GM20431 (cell line): ENCODE results near the gene TJAP1.

Source experiments
- in situ Hi-C: fragments of 300-500 bp; cut with MseI, MboI; formaldehyde crosslinking; loops from one replicate; pipeline ENCODE4 v1.15.0; 2020; ENCODE audit warnings: low sequenced_read_pairs; ENCODE audit not compliant: unreplicated experiment

Gene TJAP1

DNA sequence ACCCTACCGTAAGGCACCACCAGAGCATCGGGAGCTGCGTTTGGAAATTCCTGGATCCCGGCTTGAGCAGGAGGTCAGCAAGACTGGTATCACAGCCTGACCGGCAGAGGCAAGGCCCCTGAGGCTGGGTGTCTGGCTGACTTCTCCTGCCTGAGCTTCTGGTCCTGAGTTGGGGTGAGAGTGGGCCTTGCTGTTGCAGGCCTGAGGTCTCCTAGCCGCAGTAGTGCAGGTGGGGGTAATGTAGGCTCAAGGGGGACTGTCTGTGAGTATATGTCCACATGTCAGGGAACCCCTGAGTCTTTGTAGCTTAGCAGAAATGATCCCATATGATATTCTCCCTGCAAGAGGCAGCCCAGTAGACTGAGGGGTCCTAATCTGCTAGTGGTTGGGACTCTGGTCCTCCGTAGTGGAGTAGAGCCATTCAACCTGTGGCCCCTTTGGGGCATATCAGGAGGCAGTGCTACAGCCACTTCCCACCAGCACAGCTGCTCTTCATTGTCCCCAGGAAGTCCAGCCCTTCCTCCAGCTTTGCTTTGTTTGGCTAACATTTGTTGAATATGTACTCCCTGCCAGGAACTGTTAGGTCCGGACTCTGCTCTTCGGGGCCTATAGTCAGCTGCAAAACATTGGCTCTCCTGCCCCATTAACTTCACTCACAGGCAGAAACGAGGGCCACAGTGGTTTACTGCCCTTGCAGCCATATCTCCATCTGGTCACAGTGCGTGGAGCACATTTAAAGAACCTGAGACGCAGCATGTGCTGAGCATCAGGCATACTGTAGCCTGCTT is 21.9 kb downstream of the TJAP1 start:
- in situ Hi-C loops, result no loop called here

DNA sequence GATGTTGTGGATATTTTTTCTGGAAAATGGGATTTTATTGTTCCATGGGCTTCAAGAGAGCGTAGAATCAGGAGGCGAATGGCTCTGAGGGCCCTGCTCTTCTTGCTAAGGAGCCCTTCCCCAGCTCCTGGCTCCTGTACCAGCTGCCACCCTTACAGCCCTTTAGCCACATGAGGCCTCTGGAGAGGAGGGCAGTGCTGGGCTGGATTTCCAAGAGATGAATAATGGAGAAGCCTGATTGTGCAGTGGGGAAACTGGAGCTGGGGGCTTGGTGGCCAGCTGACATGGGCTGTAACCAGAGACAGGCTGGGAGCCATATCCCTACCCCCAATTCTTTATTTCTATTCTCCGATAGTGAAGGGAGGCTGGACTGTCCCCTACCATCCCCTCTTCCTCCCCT is 23.6 kb downstream of the TJAP1 start:
- in situ Hi-C loops, result no loop called here

DNA sequence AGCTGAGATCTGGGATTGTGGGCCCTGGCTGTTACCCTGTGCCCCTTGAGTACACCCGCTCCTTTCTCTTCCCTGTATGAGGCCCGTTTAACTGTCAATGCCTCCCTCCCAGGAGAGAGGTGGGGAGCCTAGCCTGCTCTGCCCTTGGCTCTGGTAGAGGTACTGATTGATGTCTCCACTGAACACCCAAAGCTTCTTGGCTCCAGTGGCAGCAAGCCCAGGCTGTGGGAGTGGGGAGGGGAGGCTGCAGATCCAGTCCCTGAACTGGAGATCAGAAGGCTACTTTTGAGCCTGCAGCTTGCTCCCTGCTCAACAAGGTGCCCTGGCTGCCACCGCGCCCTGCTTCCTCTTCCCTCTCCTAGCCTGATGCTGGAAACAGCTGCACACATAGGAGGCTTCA is 25.3 kb downstream of the TJAP1 start:
- in situ Hi-C loops, result no loop called here

DNA sequence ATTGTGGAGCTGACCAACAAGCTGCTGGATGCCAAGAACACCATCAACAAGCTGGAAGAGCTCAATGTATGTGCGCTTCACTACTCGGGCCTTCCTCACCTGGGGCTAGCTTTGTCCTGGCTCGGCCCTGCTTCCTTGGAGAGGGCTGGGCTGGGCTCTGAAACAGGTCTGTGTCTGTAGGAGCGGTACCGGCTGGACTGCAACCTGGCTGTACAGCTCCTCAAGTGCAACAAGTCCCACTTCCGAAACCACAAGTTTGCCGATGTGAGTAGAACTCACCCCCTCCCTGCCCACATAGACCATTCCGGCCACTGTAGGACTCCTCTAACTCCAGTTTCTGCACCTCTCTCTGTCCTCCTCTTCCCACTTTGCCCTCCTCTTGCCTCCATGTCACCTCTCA is 26.1 kb downstream of the TJAP1 start:
- in situ Hi-C loops, result no loop called here

DNA sequence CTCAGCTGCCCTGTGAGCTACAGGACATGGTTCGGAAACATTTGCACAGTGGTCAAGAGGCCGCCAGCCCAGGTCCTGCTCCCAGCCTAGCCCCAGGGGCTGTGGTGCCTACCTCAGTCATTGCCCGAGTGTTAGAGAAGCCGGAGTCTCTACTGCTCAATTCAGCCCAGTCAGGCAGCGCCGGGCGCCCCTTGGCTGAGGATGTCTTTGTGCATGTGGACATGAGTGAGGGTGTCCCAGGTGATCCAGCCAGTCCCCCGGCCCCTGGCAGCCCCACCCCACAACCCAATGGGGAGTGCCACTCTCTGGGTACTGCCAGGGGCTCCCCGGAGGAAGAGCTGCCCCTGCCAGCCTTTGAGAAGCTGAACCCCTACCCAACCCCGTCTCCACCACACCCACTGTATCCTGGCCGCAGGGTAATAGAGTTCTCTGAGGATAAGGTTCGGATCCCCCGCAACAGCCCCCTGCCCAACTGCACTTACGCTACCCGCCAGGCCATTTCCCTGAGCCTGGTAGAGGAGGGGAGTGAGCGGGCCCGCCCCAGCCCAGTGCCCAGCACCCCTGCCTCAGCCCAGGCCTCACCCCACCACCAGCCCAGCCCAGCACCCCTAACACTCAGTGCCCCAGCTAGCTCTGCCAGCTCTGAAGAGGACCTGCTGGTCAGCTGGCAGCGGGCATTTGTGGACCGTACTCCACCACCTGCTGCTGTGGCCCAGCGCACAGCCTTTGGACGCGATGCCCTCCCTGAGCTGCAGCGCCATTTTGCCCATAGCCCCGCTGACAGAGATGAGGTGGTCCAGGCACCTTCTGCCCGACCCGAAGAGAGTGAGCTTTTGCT is 27.6 kb downstream of the TJAP1 start:
- in situ Hi-C loops, result no loop called here

DNA sequence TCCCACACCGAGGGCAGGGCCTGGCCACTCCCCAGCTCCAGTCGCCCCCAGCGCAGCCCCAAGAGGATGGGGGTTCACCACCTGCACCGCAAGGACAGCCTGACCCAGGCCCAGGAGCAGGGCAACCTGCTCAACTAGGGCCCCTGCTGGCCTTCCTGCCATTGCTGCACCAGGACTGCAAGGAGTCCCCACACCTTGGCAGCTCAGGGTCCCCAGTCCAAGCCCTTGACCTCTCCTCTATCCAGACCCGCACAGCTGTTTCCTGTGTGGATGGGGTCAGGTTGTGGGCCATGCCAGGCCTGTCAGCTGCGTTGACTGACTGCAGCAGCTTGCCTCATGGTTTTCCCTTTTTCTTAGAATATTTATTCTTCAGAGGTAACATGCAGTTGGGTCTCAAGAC is 28.3 kb downstream of the TJAP1 start:
- in situ Hi-C loops, result no loop called here

DNA sequence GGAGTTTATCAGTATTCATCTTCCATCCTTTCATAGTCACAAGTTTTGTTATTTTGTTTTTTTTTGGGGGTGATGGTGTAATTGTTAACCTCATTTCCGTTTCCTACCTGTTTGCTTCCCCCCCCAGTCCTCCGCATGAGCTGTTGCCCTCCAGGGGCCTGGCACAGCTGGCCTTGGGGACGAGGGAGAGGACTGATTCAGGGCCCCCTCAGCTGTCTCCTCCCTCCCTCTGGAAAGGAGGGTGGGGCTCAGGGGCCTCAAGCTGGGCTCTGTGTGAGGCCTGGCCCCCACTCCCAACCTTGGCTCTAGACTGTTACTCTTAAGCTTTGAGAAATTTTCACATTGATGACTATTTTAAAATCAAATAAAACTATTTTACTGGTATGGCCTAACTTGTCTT is 28.8 kb downstream of the TJAP1 start:
- in situ Hi-C loops, result no loop called here

DNA sequence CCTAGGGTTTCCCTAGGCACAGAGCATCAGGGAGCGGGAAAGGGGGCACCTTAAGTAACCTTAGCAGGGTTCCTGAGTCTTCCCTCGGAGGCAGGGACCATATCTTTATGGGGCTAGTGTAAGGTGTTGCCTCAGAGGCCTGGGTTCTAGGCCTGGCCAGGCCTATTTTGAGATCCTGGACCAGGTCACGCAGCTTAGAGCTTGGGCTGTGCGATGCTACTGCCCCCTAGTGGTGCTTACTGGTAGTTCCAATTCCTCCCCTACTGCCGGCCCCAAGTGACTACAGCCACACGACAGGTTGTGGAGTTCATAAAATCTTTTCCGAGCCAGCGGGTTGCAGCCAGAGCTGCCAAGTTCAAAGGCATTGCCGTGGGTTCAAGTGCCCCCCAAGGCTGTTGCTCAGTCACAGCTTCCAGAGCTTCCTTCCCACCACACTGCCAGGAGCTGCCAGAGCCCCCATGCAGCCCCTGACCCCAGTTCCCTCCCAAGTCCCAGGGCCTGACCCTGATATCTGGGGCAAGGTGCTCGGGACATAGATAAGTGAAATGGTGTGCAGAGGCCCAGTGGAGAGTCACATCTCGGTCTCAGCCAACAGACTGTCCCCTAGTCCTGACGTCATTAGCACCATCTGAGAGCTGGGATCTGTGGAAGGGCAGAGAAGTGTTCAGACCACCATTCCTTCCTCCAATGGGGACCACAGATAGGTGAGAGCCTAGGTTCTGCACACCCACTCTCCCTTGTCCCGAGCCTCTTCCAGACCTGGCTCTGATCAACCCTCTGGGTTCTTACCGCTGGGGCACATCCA is 29.5 kb downstream of the TJAP1 start:
- in situ Hi-C loops, result no loop called here

DNA sequence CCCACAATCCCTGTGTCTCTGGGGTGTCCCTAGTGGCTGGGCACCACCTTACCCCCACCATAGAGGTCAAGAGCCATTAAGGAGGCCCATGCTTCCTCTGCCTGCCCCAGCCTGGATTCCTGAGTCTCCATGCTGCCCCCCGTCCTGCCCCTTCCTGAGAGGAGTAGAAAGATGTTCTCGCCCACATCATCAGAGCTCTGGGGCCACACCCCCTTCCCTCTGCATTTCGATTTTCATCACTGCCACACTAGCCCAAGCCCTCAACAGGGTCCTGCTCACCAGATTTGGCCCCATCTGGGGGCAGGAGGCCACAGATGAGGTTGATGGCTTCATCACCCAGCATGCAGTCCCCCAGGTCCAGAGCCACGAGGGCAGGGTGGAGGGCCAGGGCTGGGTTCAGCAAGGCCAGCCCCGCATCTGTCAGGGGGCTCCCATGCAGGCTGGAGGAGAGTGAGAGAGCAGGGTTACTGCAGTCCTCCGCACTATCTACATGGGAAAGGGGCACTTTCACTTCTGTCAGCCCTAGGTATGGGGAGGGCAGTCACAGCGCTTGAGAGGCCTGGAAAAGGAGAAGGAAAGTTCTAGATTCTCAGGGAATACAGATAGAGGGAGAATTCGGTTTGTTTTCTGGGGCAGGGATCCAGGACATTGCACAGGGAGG is 31.2 kb downstream of the TJAP1 start:
- in situ Hi-C loops, result no loop called here

DNA sequence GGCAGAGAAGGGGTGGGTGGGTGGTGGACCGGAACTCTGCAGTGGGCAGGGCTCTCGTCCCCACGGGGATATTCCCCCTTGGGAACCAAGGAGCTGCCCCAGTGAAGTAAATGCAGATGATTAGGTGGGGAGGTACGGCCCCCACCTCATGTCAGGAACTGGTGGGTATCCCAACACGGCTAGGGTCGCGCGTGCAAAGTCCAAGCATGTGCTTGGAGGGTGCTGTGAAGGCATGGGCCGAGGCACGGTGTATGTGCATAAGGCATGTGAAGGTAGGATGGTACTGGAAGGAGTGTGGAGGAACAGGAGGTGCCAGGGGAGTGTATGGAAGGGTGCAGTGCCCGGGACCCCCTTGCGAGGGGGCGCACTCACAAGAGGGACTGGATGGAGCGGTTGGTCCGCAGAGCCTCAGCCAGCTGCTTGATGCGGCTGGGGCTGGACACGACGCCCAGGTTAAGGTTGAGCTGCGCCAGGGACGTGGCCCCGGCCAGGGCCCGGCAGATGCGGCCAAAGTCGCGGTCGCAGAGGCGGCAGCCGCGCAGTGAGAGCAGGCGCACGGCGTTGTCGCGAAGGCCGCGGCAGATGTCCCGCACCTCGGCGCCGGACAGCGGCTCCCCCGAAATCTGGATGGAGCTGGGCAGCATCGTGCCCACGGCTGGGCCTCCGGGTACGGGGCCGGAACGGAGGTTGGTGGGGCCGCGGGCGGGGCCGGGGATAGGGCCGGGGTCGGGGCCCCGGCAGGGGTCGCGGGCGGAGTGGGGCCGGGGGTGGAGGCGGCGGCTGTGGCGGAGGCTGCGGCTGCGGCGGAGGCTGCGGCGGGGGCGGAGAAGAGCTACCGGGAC is 32.0 kb downstream of the TJAP1 start:
- in situ Hi-C loops, result no loop called here

DNA sequence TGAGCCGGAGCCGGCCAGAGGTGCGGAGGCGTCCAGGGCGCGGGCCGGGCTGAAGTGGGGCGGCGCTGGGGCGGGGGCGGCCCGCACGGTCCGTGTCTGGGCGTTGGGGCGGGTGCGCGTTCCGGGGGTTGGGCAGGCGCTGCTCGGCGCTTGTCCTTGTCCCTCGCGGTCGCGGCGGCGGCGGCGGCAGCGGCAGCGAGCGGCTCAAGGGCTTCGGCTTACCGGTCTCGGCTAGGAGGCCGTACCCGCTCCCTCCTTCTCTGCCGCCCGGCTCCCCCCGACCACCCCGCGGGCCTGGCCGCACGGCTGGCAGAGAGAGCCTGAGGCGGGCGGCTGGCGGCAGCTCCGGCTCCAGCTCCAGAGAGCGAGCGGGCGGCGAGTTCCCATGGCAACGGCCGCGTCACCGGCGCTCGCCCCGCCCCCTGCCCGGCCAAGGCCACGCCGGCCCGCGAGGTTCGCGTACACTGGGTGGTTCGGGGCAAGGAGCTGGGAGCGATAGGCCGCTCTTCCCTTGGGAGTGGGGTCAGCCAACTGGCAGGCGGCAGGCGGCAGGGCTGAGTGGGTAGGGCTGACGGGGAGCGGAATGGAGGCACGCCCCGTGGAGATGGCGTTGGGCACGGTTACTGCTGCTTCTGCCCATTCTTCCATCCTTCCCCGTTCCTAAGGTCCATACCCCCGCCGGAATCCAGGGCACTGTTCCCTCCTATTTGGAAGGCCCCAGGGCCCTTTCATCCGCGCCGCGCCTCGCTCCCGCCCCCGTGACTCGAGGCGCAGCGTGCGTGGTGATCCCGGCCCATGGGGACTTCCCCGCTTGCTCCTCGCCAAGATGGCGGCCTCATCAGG is 32.8 kb downstream of the TJAP1 start, which contains the start of gene LRRC73:
Gene LRRC73 (minus strand): TSS at position 363 of the 843 bp plus-strand sequence. CDS start 561 bp downstream, outside the sequence.
- in situ Hi-C loops, result no loop called here

DNA sequence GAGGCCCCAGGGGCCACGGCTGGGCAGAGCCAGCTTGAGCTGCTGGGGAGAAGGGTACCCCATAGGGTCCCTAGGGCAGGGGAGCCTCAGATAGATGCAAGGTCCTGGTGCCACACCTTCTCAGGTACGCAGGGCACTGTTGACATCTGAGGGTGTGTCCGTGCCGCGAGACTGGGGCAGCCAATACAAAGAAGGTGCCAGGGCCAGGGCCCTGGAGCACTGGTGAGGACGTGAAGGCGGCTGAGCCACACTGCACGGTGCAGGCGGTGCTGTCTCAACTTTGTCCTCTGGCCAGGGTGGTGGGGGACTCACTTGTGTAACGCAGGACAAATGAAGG is 33.4 kb downstream of the TJAP1 start:
- in situ Hi-C loops, result no loop called here

DNA sequence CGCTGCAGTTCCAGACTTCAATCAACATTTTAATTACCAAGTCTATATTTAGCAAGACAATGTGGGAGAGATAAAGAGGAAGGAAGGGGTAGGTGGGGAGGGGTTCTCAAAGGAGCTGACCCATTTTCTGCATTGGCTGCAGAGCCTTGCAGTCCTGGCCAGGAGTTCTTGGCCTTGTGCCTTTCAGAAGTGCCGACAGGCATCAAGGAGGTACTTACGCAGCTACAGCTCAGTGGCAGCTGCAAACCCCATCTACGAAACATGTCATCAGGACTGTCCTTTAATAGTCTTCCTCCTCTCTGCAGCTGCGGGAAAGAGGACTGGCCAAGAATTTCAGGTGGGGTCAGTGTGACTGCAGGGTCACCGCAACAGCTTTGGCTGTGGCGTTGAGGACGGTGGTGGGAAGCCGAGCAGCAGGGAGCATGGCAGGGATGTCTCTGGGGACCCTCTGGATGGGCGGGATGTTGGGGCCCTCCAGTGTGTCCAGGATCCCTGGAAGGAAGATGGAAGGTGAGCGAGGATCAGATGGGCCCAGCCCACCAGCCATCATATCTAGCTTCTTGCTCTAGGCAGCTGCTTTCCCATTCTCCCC is 34.5 kb downstream of the TJAP1 start:
- in situ Hi-C loops, result no loop called here

DNA sequence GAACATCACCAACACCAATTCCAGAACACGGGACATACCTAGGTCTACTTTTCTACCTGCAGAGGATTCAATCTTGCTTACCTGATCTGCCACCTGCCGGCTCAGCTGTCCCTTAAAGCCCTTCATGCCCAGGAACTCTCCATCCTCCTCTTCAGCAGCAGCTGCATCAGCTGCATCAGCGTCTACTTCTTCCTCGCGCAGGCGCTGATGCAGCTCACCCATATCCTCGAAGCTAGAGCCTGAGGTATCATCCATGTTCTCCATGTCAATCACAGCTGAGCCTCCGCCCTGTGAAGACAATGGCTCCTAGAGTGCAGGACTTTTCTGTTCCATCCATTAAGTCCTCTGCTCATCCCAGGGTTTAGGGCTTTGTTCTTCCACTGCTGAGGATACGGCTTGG is 38.4 kb downstream of the TJAP1 start:
- in situ Hi-C loops, result no loop called here

DNA sequence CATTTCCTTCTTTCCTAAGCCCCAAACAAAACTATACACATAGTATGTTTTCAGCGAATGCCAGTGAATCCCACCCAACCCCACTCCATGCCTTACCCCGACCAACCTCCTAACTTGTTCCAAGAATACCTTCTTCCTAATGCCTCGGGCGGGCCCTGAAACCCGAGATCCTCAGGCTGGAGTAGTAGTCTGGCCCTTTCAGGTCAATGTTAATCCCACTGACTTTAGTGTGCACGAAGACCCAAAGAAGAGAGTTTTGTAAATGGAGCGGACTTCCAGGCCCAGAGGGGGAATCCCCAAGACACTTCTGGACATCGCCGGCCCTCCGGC is 39.0 kb downstream of the TJAP1 start:
- in situ Hi-C loops, result no loop called here

DNA sequence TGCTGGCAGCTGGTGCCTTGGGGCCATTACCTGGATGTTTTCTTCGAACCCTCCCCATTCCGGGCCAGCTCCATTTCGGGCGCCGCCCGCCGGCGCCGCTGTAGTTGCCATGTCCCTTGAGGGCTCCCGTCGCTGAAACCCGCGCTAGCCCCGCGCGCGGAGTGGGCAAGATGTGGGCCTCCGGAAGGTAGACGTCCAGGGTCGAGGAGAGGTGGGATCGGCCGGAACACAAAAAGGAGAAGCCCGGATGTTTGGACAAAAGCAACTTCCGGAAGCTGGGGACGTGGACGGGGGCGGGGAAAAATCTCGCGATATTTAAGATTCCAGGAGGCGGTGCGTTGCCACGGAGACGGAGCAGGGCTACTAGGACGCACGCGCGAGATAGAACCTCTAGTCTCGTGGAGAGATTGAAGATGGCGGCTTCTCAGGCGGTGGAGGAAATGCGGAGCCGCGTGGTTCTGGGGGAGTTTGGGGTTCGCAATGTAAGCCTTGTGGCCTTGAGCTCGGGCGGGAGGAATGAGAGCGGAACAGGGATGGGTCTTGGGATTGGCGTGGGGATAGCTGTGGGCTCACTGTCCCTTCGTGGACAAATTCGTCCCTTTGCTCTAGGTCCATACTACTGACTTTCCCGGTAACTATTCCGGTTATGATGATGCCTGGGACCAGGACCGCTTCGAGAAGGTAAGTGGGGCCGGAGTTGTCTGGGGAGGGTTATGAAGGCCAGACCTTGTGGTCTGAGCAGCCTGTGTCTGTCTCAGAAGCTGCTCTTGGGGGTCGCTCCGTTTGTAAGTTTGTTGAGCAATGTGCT is 39.5 kb downstream of the TJAP1 start, which contains the start of the genes POLR1C and YIPF3:
Gene POLR1C (plus strand): TSS at position 393 of the 808 bp plus-strand sequence. CDS start 21 bp downstream, at position 414.
Gene YIPF3 (minus strand): TSS at position 230 of the 808 bp plus-strand sequence. CDS start 119 bp downstream, at position 111.
- in situ Hi-C loops, result no loop called here
